ENCODE data around the gene MEGF11. TPM values are rescaled to one million over a fixed set of nuclear protein-coding genes. Genes with fewer than 3 reads are reported as not detected.
A peak's percentile ranks its signal among the peaks of the same experiment; 100 is the strongest.
"Not testable (repeated sequence)": the region's sequence is repeated elsewhere in the genome, so short reads cannot be mapped to it uniquely, and the experiment has no call there.

MEGF11 gene
- total RNA-seq, 2 donors from 2014 or later: not detected

DNA sequence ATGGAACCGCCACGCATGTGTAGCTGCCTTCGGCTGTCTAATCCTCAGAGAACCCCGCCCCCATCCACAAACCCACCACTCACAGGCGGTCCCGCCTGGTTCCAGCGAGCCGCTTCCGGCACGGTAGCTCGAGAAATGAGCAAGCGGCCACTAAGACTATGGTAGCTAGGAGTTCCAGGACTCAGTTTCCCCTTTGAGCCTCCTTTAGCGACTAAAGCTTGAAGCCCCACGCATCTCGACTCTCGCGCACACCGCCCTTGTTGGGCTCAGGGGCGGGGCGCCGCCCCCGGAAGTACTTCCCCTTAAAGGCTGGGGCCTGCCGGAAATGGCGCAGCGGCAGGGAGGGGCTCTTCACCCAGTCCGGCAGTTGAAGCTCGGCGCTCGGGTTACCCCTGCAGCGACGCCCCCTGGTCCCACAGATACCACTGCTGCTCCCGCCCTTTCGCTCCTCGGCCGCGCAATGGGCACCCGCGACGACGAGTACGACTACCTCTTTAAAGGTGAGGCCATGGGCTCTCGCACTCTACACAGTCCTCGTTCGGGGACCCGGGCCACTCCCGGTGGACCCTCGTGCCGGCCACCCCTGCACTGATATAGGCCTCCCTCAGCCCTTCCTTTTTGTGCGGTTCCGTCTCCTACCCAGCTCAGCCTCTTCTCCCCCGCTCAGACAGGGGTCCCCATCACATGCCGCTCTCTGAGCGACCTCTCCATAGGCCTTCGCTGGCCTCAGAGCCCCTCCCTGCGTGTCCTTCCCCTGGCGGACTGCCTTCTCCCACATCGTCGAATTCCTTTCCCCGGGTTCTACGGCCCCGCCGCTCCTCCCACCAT lies 384.2 kb downstream of the MEGF11 start, which contains the start of gene RAB11A:
Gene RAB11A, plus strand, starts transcription at position 366 of the 828 bp plus-strand sequence. Its CDS starts 95 bp downstream, at position 461.
- DNase-seq: peak; percentile 89 to 92 (median 91)
- Mint-ChIP-seq H3K27ac (peak within 1 kb of the TSS; percentile 99), H3K4me1 (peaks cover 24% of the 10 kb centered on the region), H3K4me3 (peak within 1 kb of the TSS; percentile 100), H3K36me3 (ENCODE audit: low read depth) (peaks cover 4% of the 10 kb centered on the region), H3K27me3 (no peaks in the 10 kb centered on the region)
- peak; percentile 93 for ATAC-seq
- H3K9me3 ChIP-seq (ENCODE audit: control insufficient read depth, low read length, poor library complexity, severe bottlenecking): no peaks in the 10 kb centered on the region

DNA sequence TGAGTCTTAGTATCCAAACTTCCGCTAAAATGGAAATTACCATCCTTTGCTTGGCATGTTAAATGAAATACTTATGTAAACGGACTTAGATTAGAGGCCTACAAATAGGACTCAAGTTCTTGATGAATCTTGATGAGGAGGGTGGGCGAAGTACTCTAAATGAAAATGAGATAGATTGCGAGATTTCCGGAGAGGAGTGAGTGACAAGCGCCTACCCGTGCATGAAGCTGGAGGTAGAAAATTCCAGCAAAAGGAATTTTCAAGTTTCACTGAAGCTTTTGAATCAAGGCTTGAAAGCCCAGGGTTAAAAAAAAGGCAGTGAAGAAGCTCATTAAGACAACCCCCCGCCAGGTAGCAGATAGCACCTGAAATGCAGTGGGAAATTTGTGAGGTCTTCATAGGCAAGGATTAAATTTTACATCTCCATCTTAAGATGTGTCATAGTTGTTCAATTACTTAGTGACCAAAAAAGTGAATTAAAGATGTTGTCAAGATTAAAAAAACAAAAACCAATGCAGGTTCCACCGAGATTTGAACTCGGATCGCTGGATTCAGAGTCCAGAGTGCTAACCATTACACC lies 384.9 kb downstream of the MEGF11 start:
- no peak for DNase-seq
- ATAC-seq: no peak
- H3K27me3 Mint-ChIP-seq: no peaks in the 10 kb centered on the region
- H3K9me3 ChIP-seq (ENCODE audit: control insufficient read depth, low read length, poor library complexity, severe bottlenecking): no peaks in the 10 kb centered on the region
- H3K4me1 Mint-ChIP-seq: peaks cover 24% of the 10 kb centered on the region
- peak overlapping the region; percentile 99 for H3K27ac Mint-ChIP-seq
- H3K36me3 Mint-ChIP-seq (ENCODE audit: low read depth): peaks cover 4% of the 10 kb centered on the region
- peak overlapping the region; percentile 100 for H3K4me3 Mint-ChIP-seq

DNA sequence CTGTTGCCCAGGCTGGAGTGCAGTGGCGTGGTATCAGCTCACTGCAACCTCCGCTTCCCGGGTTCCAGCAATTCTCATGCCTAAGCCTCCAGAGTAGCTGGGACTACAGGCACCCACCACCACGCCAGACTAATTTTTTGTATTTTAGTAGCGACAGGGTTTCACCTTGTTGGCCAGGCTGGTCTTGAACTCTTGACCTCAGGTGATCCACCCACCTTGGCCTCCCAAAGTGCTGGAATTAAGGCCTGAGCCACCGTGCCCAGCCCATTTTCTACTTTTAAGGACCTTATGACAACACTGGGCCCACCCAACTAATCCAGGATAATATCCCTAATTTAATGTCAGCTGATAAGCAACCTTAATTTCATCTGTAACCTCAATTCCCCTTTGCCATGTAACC lies 385.6 kb downstream of the MEGF11 start:
- Mint-ChIP-seq H3K4me1 (peaks cover 24% of the 10 kb centered on the region), H3K27ac (peak overlapping the region; percentile 99), H3K4me3 (peak overlapping the region; percentile 22)
- ATAC-seq; H3K27me3 Mint-ChIP-seq; DNase-seq; H3K36me3 Mint-ChIP-seq (ENCODE audit: low read depth); H3K9me3 ChIP-seq (ENCODE audit: control insufficient read depth, low read length, poor library complexity, severe bottlenecking): not testable (repeated sequence)

- DNase-seq: no peak
- Mint-ChIP-seq H3K36me3 (ENCODE audit: low read depth) (peaks cover 4% of the 10 kb centered on the region), H3K27ac (no peak overlapping the region), H3K27me3 (no peaks in the 10 kb centered on the region), H3K4me3 (no peak overlapping the region), H3K4me1 (peaks cover 24% of the 10 kb centered on the region)
- H3K9me3 ChIP-seq (ENCODE audit: control insufficient read depth, low read length, poor library complexity, severe bottlenecking): no peaks in the 10 kb centered on the region
- ATAC-seq: no peak
These were observed 386.3 kb downstream of the MEGF11 start for GRCh38 chr15:65867244-65867643.

DNA sequence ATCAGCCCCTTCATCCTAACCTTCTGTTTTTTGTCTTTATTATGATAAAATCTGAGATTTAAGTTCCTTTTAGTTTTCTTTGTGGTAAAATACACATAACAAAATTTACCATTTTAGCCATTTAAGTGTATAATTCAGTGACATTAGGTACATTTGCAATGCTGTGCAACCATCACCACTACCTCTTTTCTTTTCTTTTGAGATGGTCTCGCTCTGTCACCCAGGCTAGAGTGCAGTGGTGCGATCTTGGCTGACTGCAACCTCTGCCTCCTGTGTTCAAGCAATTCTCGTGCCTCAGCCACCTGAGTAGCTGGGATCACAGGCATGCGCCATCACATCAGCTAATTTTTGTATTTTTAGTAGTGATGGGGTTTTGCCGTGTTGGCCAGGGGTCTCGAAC lies 390.4 kb downstream of the MEGF11 start:
- H3K36me3 Mint-ChIP-seq (ENCODE audit: low read depth): no peaks in the 10 kb centered on the region
- no peak overlapping the region for H3K27ac Mint-ChIP-seq
- peaks cover 7% of the 10 kb centered on the region for H3K4me1 Mint-ChIP-seq
- H3K27me3 Mint-ChIP-seq: no peaks in the 10 kb centered on the region
- no peak for ATAC-seq
- no peaks in the 10 kb centered on the region for H3K9me3 ChIP-seq (ENCODE audit: control insufficient read depth, low read length, poor library complexity, severe bottlenecking)
- no peak overlapping the region for H3K4me3 Mint-ChIP-seq
- DNase-seq: no peak

DNA sequence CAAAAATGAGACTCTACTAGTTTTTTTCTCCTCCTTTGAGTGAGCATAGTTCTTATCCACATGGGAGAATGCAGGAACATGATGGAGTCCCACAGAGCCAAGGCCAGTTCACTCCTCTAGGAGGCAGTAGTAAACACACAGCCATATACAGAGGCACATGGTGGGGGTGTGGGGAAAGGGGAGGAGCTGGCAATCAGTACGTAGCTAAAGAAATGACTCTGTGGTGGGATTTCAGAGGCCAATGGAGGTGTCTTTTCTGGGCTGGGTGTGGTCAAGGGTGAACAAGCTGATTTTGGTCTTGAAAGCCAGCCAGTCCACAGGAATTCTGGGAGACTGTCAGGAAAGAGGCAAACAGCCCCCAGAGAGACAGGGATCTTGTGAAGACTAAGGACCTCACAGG lies 390.9 kb downstream of the MEGF11 start:
- Mint-ChIP-seq H3K4me1 (peaks cover 7% of the 10 kb centered on the region), H3K27me3 (no peaks in the 10 kb centered on the region), H3K36me3 (ENCODE audit: low read depth) (no peaks in the 10 kb centered on the region), H3K27ac (no peak overlapping the region), H3K4me3 (no peak overlapping the region)
- no peaks in the 10 kb centered on the region for H3K9me3 ChIP-seq (ENCODE audit: control insufficient read depth, low read length, poor library complexity, severe bottlenecking)
- peak in 2 of 3 donors; percentile 19 to 30 for DNase-seq
- peak; percentile 100 for ATAC-seq

- H3K9me3 ChIP-seq (ENCODE audit: control insufficient read depth, low read length, poor library complexity, severe bottlenecking): no peaks in the 10 kb centered on the region
- H3K4me1 Mint-ChIP-seq: peaks cover 12% of the 10 kb centered on the region
- H3K27me3 Mint-ChIP-seq: no peaks in the 10 kb centered on the region
- no peak overlapping the region for H3K4me3 Mint-ChIP-seq
- no peaks in the 10 kb centered on the region for H3K36me3 Mint-ChIP-seq (ENCODE audit: low read depth)
- no peak for DNase-seq
- ATAC-seq: no peak
- peak overlapping the region; percentile 49 for H3K27ac Mint-ChIP-seq
These were observed 395.7 kb downstream of the MEGF11 start for GRCh38 chr15:65857718-65858402.

GRCh38 chr15:65856821-65857455 lies 396.6 kb downstream of the MEGF11 start:
- Mint-ChIP-seq H3K4me1 (peaks cover 9% of the 10 kb centered on the region), H3K4me3 (no peak overlapping the region), H3K27ac (no peak overlapping the region), H3K27me3 (no peaks in the 10 kb centered on the region), H3K36me3 (ENCODE audit: low read depth) (no peaks in the 10 kb centered on the region)
- ATAC-seq (peak; percentile 93), DNase-seq (peak; percentile 65 to 77 (median 67))
- H3K9me3 ChIP-seq (ENCODE audit: control insufficient read depth, low read length, poor library complexity, severe bottlenecking): no peaks in the 10 kb centered on the region

DNA sequence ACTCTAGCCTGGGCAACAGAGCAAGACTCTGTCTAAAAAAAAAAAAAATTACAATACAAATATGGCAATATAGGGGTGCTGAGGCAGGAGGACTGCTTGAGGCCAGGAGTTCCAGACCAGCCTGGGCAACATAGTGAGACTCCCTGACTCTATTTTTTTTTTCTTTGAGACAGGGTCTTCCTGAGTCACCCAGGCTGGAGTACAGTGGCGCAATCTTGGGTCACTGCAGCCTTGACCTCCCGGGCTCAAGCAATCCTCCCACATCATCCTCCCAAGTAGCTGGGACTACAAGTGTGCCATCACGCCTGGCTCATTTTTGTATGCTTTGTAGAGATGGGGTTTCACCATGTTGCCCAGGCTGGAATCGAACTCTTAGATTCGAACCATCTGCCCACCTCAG lies 401.6 kb downstream of the MEGF11 start:
- DNase-seq (no peak), ATAC-seq (no peak)
- Mint-ChIP-seq H3K4me3 (no peak overlapping the region), H3K27me3 (peaks cover 15% of the 10 kb centered on the region), H3K4me1 (peaks cover 4% of the 10 kb centered on the region), H3K36me3 (ENCODE audit: low read depth) (no peaks in the 10 kb centered on the region), H3K27ac (no peak overlapping the region)
- H3K9me3 ChIP-seq (ENCODE audit: control insufficient read depth, low read length, poor library complexity, severe bottlenecking): no peaks in the 10 kb centered on the region

DNA sequence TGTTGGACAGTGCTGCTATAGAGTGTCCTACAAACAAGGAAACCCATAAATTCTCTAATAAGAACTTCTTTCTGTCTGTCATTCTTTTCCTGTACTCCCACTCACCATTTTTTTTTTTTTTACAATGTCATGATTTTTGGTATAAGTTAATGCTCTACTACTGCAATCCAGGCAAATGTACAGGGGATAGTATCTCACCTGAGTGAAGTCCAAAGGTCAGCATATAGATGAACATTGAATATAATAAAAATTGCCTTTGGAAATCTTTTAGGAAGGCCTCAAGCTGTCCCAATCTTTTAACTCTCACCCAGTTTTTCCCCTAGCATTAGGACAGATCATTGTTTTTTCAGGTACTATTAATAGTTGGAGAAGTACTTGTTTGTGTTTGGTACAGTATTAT lies 405.6 kb downstream of the MEGF11 start:
- Mint-ChIP-seq H3K27ac (no peak overlapping the region), H3K36me3 (ENCODE audit: low read depth) (no peaks in the 10 kb centered on the region), H3K4me3 (no peak overlapping the region), H3K4me1 (no peaks in the 10 kb centered on the region), H3K27me3 (peaks cover 20% of the 10 kb centered on the region)
- ATAC-seq (no peak), DNase-seq (no peak)
- H3K9me3 ChIP-seq (ENCODE audit: control insufficient read depth, low read length, poor library complexity, severe bottlenecking): no peaks in the 10 kb centered on the region

DNA sequence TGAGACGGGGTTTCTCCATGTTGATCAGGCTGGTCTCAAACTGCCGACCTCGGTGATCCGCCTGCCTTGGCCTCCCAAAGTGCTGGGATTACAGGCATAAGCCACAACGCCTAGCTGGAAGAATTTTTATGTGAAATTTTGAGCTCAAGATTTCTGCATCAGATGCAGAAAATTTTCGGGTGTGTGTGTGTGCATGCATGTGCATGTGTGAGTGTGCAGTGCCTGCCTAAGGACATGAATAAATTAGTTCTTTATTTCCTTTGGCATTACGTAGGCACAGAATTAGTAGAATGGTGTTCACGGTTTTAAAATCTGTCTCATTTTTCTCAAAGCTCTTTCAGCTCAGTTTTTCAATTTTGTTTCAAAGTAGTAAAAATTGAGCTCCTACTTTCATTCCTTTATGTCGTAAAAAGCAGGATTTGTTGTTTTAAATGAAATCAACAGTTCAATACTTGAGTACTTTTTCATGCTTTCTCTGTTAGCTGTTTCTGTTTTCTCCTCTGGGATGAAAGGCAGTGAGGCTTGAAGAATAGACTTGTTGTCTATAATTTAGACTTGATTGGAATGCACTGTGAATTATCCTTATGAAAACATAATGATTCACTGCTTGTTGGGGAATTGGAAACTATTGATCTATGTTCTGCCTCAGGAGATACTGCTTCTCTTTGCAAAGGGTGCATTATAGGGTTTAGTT lies 407.6 kb downstream of the MEGF11 start:
- H3K4me1 Mint-ChIP-seq: no peaks in the 10 kb centered on the region
- no peak overlapping the region for H3K27ac Mint-ChIP-seq
- no peak overlapping the region for H3K4me3 Mint-ChIP-seq

More for the DNA sequence above, 407.6 kb downstream of the MEGF11 start:
- no peak for ATAC-seq
- DNase-seq: no peak
- Mint-ChIP-seq H3K36me3 (ENCODE audit: low read depth) (no peaks in the 10 kb centered on the region), H3K27me3 (peaks cover 20% of the 10 kb centered on the region)
- H3K9me3 ChIP-seq (ENCODE audit: control insufficient read depth, low read length, poor library complexity, severe bottlenecking): no peaks in the 10 kb centered on the region

All from T-helper 17 cell (primary cell).